Measurements from ENCODE around the gene CAMKMT. TPM values are rescaled to one million over a fixed set of nuclear protein-coding genes. Genes with fewer than 3 reads are reported as not detected.

Gene CAMKMT
- total RNA-seq, 2 donors from 2014 or later = 3.6 to 4.6 TPM

- H3K4me1 ChIP-seq = no peaks in the 10 kb centered on the region
- H3K27me3 ChIP-seq = no peaks in the 10 kb centered on the region
- no peak overlapping the region for H3K4me3 ChIP-seq
- no peak for TF ChIP-seq CTCF (IDR thresholded peaks at IDR 0.05)
- no peaks in the 10 kb centered on the region for H3K9me3 ChIP-seq
- H3K27ac ChIP-seq = no peak overlapping the region
- H3K36me3 ChIP-seq = no peaks in the 10 kb centered on the region
- no peak for DNase-seq (ENCODE audit: low spot score)
Observed at GRCh38 chr2:44656460-44656859, 294.7 kb downstream of the CAMKMT start.

- no peaks in the 10 kb centered on the region for H3K36me3 ChIP-seq
- H3K4me3 ChIP-seq = no peak overlapping the region
- no peak overlapping the region for H3K27ac ChIP-seq
- H3K27me3 ChIP-seq = no peaks in the 10 kb centered on the region
- H3K4me1 ChIP-seq = no peaks in the 10 kb centered on the region
- DNase-seq (ENCODE audit: low spot score) = no peak
- no peak for TF ChIP-seq CTCF (IDR thresholded peaks at IDR 0.05)
- H3K9me3 ChIP-seq = no peaks in the 10 kb centered on the region
Observed at GRCh38 chr2:44663471-44664073, 301.8 kb downstream of the CAMKMT start.

- no peaks in the 10 kb centered on the region for H3K36me3 ChIP-seq
- no peak overlapping the region for H3K4me3 ChIP-seq
- DNase-seq (ENCODE audit: low spot score) = no peak
- no peaks in the 10 kb centered on the region for H3K4me1 ChIP-seq
- H3K9me3 ChIP-seq = no peaks in the 10 kb centered on the region
- no peak overlapping the region for H3K27ac ChIP-seq
- TF ChIP-seq CTCF (IDR thresholded peaks at IDR 0.05) = no peak
- no peaks in the 10 kb centered on the region for H3K27me3 ChIP-seq
Observed at GRCh38 chr2:44668336-44668735, 306.6 kb downstream of the CAMKMT start.

GRCh38 chr2:44671276-44671675 lies 309.5 kb downstream of the CAMKMT start:
- TF ChIP-seq CTCF (IDR thresholded peaks at IDR 0.05) = no peak
- no peak overlapping the region for H3K27ac ChIP-seq
- no peaks in the 10 kb centered on the region for H3K27me3 ChIP-seq
- H3K4me3 ChIP-seq = no peak overlapping the region
- no peaks in the 10 kb centered on the region for H3K4me1 ChIP-seq
- H3K36me3 ChIP-seq = no peaks in the 10 kb centered on the region
- no peaks in the 10 kb centered on the region for H3K9me3 ChIP-seq
- DNase-seq (ENCODE audit: low spot score) = no peak

GRCh38 chr2:44671916-44672315 lies 310.2 kb downstream of the CAMKMT start:
- H3K4me1 ChIP-seq = no peaks in the 10 kb centered on the region
- no peak for TF ChIP-seq CTCF (IDR thresholded peaks at IDR 0.05)
- no peaks in the 10 kb centered on the region for H3K9me3 ChIP-seq
- no peak for DNase-seq (ENCODE audit: low spot score)
- no peak overlapping the region for H3K4me3 ChIP-seq
- no peak overlapping the region for H3K27ac ChIP-seq
- H3K27me3 ChIP-seq = no peaks in the 10 kb centered on the region
- no peaks in the 10 kb centered on the region for H3K36me3 ChIP-seq

GRCh38 chr2:44672431-44672830 lies 310.7 kb downstream of the CAMKMT start:
- TF ChIP-seq CTCF (IDR thresholded peaks at IDR 0.05) = no peak
- Histone ChIP-seq H3K27me3 (no peaks in the 10 kb centered on the region), H3K4me3 (no peak overlapping the region), H3K36me3 (no peaks in the 10 kb centered on the region), H3K9me3 (no peaks in the 10 kb centered on the region), H3K27ac (no peak overlapping the region), H3K4me1 (no peaks in the 10 kb centered on the region)
- no peak for DNase-seq (ENCODE audit: low spot score)

Data from right atrium auricular region (tissue), 2 donors.